K562 (cell line): ENCODE data around the gene RABL2A.

Experiments
- EZH2 ChIP-seq: IDR thresholded peaks from 2 replicates; pipeline ENCODE4 v1.6.1; 2012; ENCODE audit warnings: low read depth, mild to moderate bottlenecking, inconsistent platforms, low read length, borderline replicate concordance
- NFYB ChIP-seq: IDR thresholded peaks from 2 replicates; pipeline ENCODE4 v1.6.1; 2011; ENCODE audit warnings: mild to moderate bottlenecking, moderate library complexity; ENCODE audit not compliant: insufficient read length; ENCODE audit errors: extremely low read depth
- TAF15 ChIP-seq: fragments of 200-400 bp; formaldehyde crosslinking; IDR thresholded peaks from 2 replicates; pipeline ENCODE4 v1.6.1; 2017; ENCODE audit warnings: mild to moderate bottlenecking, low read depth, low read length, moderate library complexity
- ZNF384 ChIP-seq: IDR thresholded peaks from 2 replicates; pipeline ENCODE4 v1.6.1; 2012; ENCODE audit warnings: low read depth, low read length, improper control_type of control experiment
- ZNF639 ChIP-seq, 2 experiments: fragments of 200-800 bp in 1 of 2; sonication (Bioruptor generic) in 1 of 2; sonication (generic) in 1 of 2; formaldehyde crosslinking in 1 of 2; IDR thresholded peaks in 1 of 2; conservative IDR thresholded peaks in 1 of 2; 2 replicates each; pipeline versions ENCODE4 v1.5.0 to v1.6.1; 2016 to 2020; ENCODE audit warnings: missing compliant biosample characterization in 1 of 2, missing genetic modification characterization in 1 of 2, missing genetic modification reagents in 1 of 2
- TF ChIP-seq, protein P1 (sequence below), 3 experiments: IDR thresholded peaks in 2 of 3; conservative IDR thresholded peaks in 1 of 3; 2 replicates each; pipeline ENCODE4 v1.5.1; 2011 to 2012; ENCODE audit warnings: low read length in 3 of 3, mild to moderate bottlenecking in 3 of 3, control low read depth in 2 of 3, improper control_type of control experiment in 1 of 3, inconsistent platforms in 1 of 3, low read depth in 1 of 3, mixed read lengths in 1 of 3, moderate library complexity in 1 of 3; ENCODE audit not compliant: insufficient read depth in 2 of 3
- TF ChIP-seq, protein P2 (sequence below), 2 experiments: fragments of 450-650 bp in 1 of 2; sonication (generic) in 1 of 2; formaldehyde crosslinking in 1 of 2; IDR thresholded peaks; 2 replicates each; pipeline versions ENCODE4 v1.7.1 to v1.9.0; 2016 to 2022; ENCODE audit warnings: inconsistent platforms in 1 of 2, mild to moderate bottlenecking in 1 of 2, missing genetic modification reagents in 1 of 2

- TF ChIP-seq NFYB, result no peak
- no peak for TF ChIP-seq EZH2
- TF ChIP-seq, protein P1, sequence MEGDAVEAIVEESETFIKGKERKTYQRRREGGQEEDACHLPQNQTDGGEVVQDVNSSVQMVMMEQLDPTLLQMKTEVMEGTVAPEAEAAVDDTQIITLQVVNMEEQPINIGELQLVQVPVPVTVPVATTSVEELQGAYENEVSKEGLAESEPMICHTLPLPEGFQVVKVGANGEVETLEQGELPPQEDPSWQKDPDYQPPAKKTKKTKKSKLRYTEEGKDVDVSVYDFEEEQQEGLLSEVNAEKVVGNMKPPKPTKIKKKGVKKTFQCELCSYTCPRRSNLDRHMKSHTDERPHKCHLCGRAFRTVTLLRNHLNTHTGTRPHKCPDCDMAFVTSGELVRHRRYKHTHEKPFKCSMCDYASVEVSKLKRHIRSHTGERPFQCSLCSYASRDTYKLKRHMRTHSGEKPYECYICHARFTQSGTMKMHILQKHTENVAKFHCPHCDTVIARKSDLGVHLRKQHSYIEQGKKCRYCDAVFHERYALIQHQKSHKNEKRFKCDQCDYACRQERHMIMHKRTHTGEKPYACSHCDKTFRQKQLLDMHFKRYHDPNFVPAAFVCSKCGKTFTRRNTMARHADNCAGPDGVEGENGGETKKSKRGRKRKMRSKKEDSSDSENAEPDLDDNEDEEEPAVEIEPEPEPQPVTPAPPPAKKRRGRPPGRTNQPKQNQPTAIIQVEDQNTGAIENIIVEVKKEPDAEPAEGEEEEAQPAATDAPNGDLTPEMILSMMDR (IDR thresholded peaks at IDR 0.05 in 2 of 3, conservative IDR thresholded peaks at IDR 0.05 in 1 of 3; ENCODE audit: insufficient read depth in 2 of 3, low read depth in 1 of 3, low read length in 3 of 3), result no peak
- TF ChIP-seq TAF15, result no peak
- TF ChIP-seq, protein P2, sequence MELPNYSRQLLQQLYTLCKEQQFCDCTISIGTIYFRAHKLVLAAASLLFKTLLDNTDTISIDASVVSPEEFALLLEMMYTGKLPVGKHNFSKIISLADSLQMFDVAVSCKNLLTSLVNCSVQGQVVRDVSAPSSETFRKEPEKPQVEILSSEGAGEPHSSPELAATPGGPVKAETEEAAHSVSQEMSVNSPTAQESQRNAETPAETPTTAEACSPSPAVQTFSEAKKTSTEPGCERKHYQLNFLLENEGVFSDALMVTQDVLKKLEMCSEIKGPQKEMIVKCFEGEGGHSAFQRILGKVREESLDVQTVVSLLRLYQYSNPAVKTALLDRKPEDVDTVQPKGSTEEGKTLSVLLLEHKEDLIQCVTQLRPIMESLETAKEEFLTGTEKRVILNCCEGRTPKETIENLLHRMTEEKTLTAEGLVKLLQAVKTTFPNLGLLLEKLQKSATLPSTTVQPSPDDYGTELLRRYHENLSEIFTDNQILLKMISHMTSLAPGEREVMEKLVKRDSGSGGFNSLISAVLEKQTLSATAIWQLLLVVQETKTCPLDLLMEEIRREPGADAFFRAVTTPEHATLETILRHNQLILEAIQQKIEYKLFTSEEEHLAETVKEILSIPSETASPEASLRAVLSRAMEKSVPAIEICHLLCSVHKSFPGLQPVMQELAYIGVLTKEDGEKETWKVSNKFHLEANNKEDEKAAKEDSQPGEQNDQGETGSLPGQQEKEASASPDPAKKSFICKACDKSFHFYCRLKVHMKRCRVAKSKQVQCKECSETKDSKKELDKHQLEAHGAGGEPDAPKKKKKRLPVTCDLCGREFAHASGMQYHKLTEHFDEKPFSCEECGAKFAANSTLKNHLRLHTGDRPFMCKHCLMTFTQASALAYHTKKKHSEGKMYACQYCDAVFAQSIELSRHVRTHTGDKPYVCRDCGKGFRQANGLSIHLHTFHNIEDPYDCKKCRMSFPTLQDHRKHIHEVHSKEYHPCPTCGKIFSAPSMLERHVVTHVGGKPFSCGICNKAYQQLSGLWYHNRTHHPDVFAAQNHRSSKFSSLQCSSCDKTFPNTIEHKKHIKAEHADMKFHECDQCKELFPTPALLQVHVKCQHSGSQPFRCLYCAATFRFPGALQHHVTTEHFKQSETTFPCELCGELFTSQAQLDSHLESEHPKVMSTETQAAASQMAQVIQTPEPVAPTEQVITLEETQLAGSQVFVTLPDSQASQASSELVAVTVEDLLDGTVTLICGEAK (IDR thresholded peaks at IDR 0.05), result no peak
- TF ChIP-seq, protein P2 (CRISPR knock-in tag; IDR thresholded peaks at IDR 0.05), result no peak
- no peak for TF ChIP-seq ZNF384
- TF ChIP-seq ZNF639 (CRISPR knock-in tag; conservative IDR thresholded peaks at IDR 0.05 in 1 of 2, IDR thresholded peaks at IDR 0.05 in 1 of 2), result no peak
Observed at GRCh38 chr2:113675875-113676274, 48.8 kb downstream of the RABL2A start.
